Neural progenitor cell (in vitro differentiated cells): ENCODE data around the gene MARCKSL1. TPM values are rescaled to one million over a fixed set of nuclear protein-coding genes. Genes with fewer than 3 reads are reported as not detected.

Source experiments
- DNase-seq: peaks from one replicate; pipeline ENCODE4 v3.0.0-alpha.2; 2016; ENCODE audit warnings: low spot score
- H2AFZ ChIP-seq: fragments of 200-600 bp; sonication (generic); replicated peaks from 2 replicates; pipeline ENCODE4 v1.6.1; 2016; ENCODE audit warnings: antibody characterized with exemption
- H3F3A ChIP-seq: fragments of 200-600 bp; sonication (generic); 2 replicates; pipeline ENCODE4 v1.6.1; 2016; ENCODE audit warnings: antibody characterized with exemption, low read depth
- H3K27ac ChIP-seq: fragments of 200-600 bp; sonication (generic); 2 replicates; pipeline ENCODE4 v1.5.1; 2016; ENCODE audit warnings: mild to moderate bottlenecking
- H3K27me3 ChIP-seq: fragments of 200-600 bp; sonication (generic); 2 replicates; pipeline ENCODE4 v1.6.1; 2016; ENCODE audit warnings: mild to moderate bottlenecking, moderate library complexity
- H3K36me3 ChIP-seq: fragments of 200-600 bp; sonication (generic); 2 replicates; pipeline ENCODE4 v1.5.1; 2016
- H3K4me1 ChIP-seq: fragments of 200-600 bp; sonication (generic); 2 replicates; pipeline ENCODE4 v1.6.1; 2016; ENCODE audit warnings: mixed run types
- H3K4me2 ChIP-seq: fragments of 200-600 bp; sonication (generic); 2 replicates; pipeline ENCODE4 v1.6.1; 2016
- H3K4me3 ChIP-seq: fragments of 200-600 bp; sonication (generic); 2 replicates; pipeline ENCODE4 v1.5.1; 2016
- H3K79me2 ChIP-seq: fragments of 200-600 bp; sonication (generic); 2 replicates; pipeline ENCODE4 v1.6.1; 2016; ENCODE audit warnings: low read depth
- H3K9ac ChIP-seq: fragments of 200-600 bp; sonication (generic); 2 replicates; pipeline ENCODE4 v1.6.1; 2016
- H3K9me3 ChIP-seq: fragments of 200-600 bp; sonication (generic); 2 replicates; pipeline ENCODE4 v1.5.1; 2016; ENCODE audit warnings: low read depth
- H4K20me1 ChIP-seq: fragments of 200-600 bp; sonication (generic); 2 replicates; pipeline ENCODE4 v1.6.1; 2016; ENCODE audit warnings: low read depth
- H3K27ac Mint-ChIP-seq: 3 replicates; pipeline ENCODE4 v1.8.0; 2021; ENCODE audit warnings: mixed read lengths
- H3K27me3 Mint-ChIP-seq: 2 replicates; pipeline ENCODE4 v1.8.0; 2022; ENCODE audit warnings: low read depth, mild to moderate bottlenecking, inconsistent platforms, moderate library complexity, mixed read lengths; ENCODE audit not compliant: insufficient read depth
- H3K36me3 Mint-ChIP-seq: 3 replicates; pipeline ENCODE4 v1.8.0; 2021; ENCODE audit warnings: mixed read lengths
- H3K4me1 Mint-ChIP-seq: 3 replicates; pipeline ENCODE4 v1.8.0; 2021; ENCODE audit warnings: mixed read lengths
- H3K4me3 Mint-ChIP-seq: 3 replicates; pipeline ENCODE4 v1.8.0; 2021; ENCODE audit warnings: mild to moderate bottlenecking, moderate library complexity, mixed read lengths
- H3K9me3 Mint-ChIP-seq: 3 replicates; pipeline ENCODE4 v1.8.0; 2020; ENCODE audit warnings: mixed read lengths
- CTCF ChIP-seq: fragments of 200-600 bp; sonication (generic); IDR thresholded peaks from 2 replicates; pipeline ENCODE4 v1.5.1; 2017; ENCODE audit warnings: antibody characterized with exemption, mild to moderate bottlenecking
- EZH2 ChIP-seq: fragments of 200-600 bp; sonication (generic); IDR thresholded peaks from 2 replicates; pipeline ENCODE4 v1.6.1; 2017; ENCODE audit warnings: antibody characterized with exemption, mild to moderate bottlenecking, moderate library complexity
- EZH2phosphoT487 ChIP-seq: fragments of 200-600 bp; sonication (generic); IDR thresholded peaks from 2 replicates; pipeline ENCODE4 v1.6.1; 2017; ENCODE audit warnings: antibody characterized with exemption
- total RNA-seq: library from RNA; depleted of rRNA; stranded (reverse); fragments of >200 nt; gene quantifications from 2 replicates; pipeline ENCODE4 v1.2.3, GENCODE V29; 2015; ENCODE audit warnings: low replicate concordance

MARCKSL1 gene
- total RNA-seq, result 258 and 542 TPM in 2 replicates

GRCh38 chr1:32335790-32336590 is at the start of gene MARCKSL1:
Gene MARCKSL1, minus strand, starts transcription at chr1:32336233. Its CDS starts 200 bp downstream, at chr1:32336033.
- Histone ChIP-seq H2AFZ (peak within 1 kb of the TSS; percentile 22), H3K4me2 (peak within 1 kb of the TSS; percentile 100), H3K9ac (peak within 1 kb of the TSS; percentile 96), H4K20me1 (peaks cover 48% of the 10 kb centered on the region), H3K79me2 (peaks cover 35% of the 10 kb centered on the region), H3K27ac (peak within 1 kb of the TSS; percentile 93), H3K27me3 (peaks cover 7% of the 10 kb centered on the region), H3K4me1 (peaks cover 36% of the 10 kb centered on the region), H3F3A (peaks cover 56% of the 10 kb centered on the region), H3K36me3 (peaks cover 6% of the 10 kb centered on the region), H3K4me3 (peak within 1 kb of the TSS; percentile 100), H3K9me3 (no peaks in the 10 kb centered on the region)
- TF ChIP-seq CTCF (no peak), EZH2 (peak; percentile 24)
- DNase-seq, result peak; percentile 92
- peaks cover 29% of the 10 kb centered on the region for H3K36me3 Mint-ChIP-seq
- no peaks in the 10 kb centered on the region for H3K9me3 Mint-ChIP-seq
- peaks cover 24% of the 10 kb centered on the region for H3K27me3 Mint-ChIP-seq
- H3K4me3 Mint-ChIP-seq, result peak within 1 kb of the TSS; percentile 99
- peak within 1 kb of the TSS; percentile 98 for H3K27ac Mint-ChIP-seq
- peaks cover 44% of the 10 kb centered on the region for H3K4me1 Mint-ChIP-seq

- Histone ChIP-seq H3K9me3 (no peaks in the 10 kb centered on the region), H3F3A (no peaks in the 10 kb centered on the region), H3K4me2 (no peak overlapping the region), H3K4me1 (no peaks in the 10 kb centered on the region), H2AFZ (no peak overlapping the region), H3K27me3 (no peaks in the 10 kb centered on the region), H3K9ac (no peak overlapping the region), H3K4me3 (no peak overlapping the region), H3K79me2 (no peaks in the 10 kb centered on the region), H4K20me1 (no peaks in the 10 kb centered on the region), H3K36me3 (peaks cover 5% of the 10 kb centered on the region), H3K27ac (no peak overlapping the region)
- no peak for DNase-seq
- H3K4me1 Mint-ChIP-seq, result peaks cover 14% of the 10 kb centered on the region
- H3K36me3 Mint-ChIP-seq, result peaks cover 27% of the 10 kb centered on the region
- peak overlapping the region; percentile 55 for H3K27ac Mint-ChIP-seq
- H3K27me3 Mint-ChIP-seq, result no peaks in the 10 kb centered on the region
- H3K4me3 Mint-ChIP-seq, result no peak overlapping the region
- no peak for TF ChIP-seq CTCF
- no peak for TF ChIP-seq EZH2phosphoT487
- no peak for TF ChIP-seq EZH2
- no peaks in the 10 kb centered on the region for H3K9me3 Mint-ChIP-seq
Observed at GRCh38 chr1:32380057-32380456, 44.0 kb upstream of the MARCKSL1 start.

- Histone ChIP-seq H4K20me1 (no peaks in the 10 kb centered on the region), H3K9ac (no peak overlapping the region), H3K79me2 (no peaks in the 10 kb centered on the region), H3K27ac (no peak overlapping the region), H3K4me1 (no peaks in the 10 kb centered on the region), H2AFZ (no peak overlapping the region), H3K36me3 (peaks cover 5% of the 10 kb centered on the region), H3K4me2 (no peak overlapping the region), H3K9me3 (no peaks in the 10 kb centered on the region), H3F3A (no peaks in the 10 kb centered on the region), H3K4me3 (no peak overlapping the region), H3K27me3 (no peaks in the 10 kb centered on the region)
- Mint-ChIP-seq H3K36me3 (peaks cover 30% of the 10 kb centered on the region), H3K4me3 (no peak overlapping the region), H3K4me1 (peaks cover 14% of the 10 kb centered on the region), H3K27ac (no peak overlapping the region), H3K9me3 (no peaks in the 10 kb centered on the region), H3K27me3 (peaks cover 6% of the 10 kb centered on the region)
- DNase-seq, result no peak
- TF ChIP-seq EZH2phosphoT487 (no peak), CTCF (no peak), EZH2 (no peak)
Observed at GRCh38 chr1:32377541-32378220, 41.6 kb upstream of the MARCKSL1 start.
